ENCODE measurements around the gene SPATA31C1.
"Not testable (repeated sequence)": the region's sequence is repeated elsewhere in the genome, so short reads cannot be mapped to it uniquely, and the experiment has no call there.

SPATA31C1 gene

GRCh38 chr9:87886210-87886932 lies 31.4 kb upstream of the SPATA31C1 start:
- no peak for DNase-seq (ENCODE audit: low read depth in 2 of 3, low spot score in 2 of 3)

GRCh38 chr9:87886933-87887505 lies 30.7 kb upstream of the SPATA31C1 start:
- no peak for DNase-seq (ENCODE audit: low read depth in 2 of 3, low spot score in 2 of 3)

- DNase-seq (ENCODE audit: low read depth in 2 of 3, low spot score in 2 of 3), result no peak
Measured at GRCh38 chr9:87887661-87888480, 29.9 kb upstream of the SPATA31C1 start.

DNA sequence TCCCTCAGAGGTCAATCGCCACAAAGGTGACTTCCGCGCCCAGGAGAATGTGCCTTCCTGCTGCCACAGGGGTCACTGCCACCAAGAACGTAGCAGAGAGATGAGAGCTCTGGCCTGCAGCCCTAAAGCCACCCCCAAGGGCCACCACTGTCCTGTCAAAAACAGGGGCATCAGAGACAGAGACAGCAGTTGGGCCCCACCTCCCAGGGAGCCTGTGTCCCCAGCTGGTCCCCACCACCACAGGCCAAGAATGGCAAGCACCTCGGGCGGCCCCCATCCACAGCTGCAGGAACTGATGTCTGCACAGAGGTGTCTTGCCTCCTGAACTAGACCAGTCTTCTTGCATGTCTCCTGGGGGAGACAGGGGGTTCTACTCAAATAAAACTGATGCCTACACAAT lies 29.3 kb upstream of the SPATA31C1 start:
- no peak for DNase-seq (ENCODE audit: low read depth in 2 of 3, low spot score in 2 of 3)

DNA sequence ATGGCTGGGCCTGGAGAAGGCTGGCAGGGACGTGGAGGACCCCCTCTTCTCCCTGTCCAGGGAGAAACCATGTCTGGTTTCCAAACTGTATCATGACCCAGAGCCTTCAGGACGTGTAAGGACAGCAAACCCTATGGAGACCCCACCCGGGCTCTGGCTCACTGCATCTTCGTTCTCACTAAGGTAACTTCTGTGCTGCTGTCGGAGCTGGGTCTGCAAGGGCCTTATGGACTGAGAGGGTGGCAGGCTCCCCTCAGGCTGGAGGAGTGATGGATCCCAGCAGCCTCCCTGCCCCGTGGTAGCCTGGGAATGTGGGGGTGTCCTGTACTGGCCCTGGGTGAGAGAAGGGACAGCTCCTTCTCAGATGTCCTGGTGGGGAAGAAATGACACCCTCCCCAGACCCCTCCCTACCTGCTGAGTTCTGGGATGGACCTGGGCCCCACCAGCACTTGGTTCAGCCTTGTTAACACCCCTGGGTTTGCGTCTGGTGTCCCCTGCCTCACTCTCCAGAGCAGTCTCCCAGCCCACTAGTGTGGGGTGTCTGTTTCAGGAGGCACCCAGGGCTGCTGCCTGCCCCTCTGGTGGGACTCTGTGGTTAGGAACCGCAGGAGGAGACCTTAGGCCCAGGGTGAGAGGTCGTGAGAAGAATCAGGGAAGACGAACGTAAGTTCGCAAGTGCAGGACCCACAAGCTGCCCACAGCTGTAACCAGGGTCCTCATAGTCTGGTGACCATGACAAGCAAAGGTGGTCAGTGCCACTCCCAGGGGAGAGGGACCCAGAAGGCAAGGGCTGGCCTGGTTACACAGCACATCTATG lies 28.5 kb upstream of the SPATA31C1 start:
- DNase-seq (ENCODE audit: low read depth in 2 of 3, low spot score in 2 of 3), result no peak

- DNase-seq (ENCODE audit: low read depth in 2 of 3, low spot score in 2 of 3), result no peak
Measured at GRCh38 chr9:87889882-87890252, 27.9 kb upstream of the SPATA31C1 start.

DNA sequence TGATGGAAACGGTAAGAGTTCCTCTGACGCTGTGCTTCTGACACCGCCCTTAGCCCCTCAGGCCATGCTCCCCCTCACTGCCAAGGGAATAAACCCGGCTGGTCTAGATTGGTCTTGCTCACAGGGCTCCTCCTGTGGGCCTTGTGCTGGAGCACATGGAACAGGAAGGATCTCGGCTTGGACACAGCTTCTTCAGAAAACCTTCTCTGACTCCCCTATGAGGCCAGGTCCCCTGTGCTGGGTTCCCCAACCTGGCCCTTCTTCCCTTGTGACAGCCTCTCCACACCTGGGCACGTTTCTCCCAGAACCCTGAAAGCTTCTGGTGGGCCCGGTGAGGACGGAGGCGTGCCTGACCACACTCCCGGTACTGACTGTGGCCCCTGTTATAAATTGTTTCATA lies 26.9 kb upstream of the SPATA31C1 start:
- no peak for DNase-seq (ENCODE audit: low read depth in 2 of 3, low spot score in 2 of 3)

DNA sequence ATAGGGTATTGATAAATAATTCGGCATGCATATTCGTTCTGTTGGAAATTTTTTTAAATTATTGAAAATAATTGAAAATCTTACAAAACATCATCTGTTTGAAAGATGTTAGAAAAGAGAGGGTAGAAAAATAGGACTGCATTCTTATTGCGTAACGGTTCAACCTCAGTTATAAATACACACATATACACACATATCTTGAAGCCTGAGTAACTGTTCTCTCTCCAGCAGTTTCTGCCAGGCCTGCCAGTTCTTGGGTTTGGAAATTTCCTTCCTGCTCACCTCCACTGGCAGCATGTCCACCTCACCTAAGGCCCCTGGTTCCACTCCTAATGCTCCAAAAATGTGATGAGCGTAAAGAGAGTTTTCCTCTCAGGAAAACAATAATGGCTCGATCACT lies 26.0 kb upstream of the SPATA31C1 start:
- no peak for DNase-seq (ENCODE audit: low read depth in 2 of 3, low spot score in 2 of 3)

GRCh38 chr9:87892956-87893355 lies 24.8 kb upstream of the SPATA31C1 start:
- DNase-seq (ENCODE audit: low read depth in 2 of 3, low spot score in 2 of 3), result no peak

DNA sequence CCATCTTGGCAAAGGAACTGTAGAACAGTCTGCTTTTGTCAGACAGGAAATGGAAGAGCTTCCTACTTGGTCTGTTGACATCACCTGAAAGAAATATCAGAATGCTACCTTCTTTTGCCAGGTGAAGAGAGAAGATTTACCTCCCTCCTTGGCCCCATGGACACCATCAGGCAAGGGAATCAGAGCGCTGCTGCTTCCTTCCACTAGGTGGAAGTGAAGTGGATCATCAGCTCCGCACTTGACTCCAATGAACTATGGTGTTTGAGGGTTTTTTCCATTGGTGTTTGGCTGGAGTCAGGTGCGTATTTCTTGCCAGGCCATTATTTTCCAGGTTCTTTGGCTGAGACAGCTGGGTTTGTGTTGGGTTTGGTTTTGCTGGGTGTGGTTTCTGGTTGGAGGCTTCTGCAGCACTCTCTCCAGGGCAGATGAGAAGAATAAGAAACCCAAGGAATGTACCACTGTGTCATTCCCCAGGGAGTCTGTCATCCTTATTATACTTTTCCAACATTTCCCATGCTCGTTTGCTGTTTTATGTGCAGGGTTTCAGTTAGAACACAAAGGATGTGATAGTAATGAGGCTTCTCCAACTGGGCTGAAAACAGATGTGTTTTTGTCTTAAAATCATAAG lies 22.6 kb upstream of the SPATA31C1 start:
- DNase-seq (ENCODE audit: low read depth in 2 of 3, low spot score in 2 of 3), result no peak

DNA sequence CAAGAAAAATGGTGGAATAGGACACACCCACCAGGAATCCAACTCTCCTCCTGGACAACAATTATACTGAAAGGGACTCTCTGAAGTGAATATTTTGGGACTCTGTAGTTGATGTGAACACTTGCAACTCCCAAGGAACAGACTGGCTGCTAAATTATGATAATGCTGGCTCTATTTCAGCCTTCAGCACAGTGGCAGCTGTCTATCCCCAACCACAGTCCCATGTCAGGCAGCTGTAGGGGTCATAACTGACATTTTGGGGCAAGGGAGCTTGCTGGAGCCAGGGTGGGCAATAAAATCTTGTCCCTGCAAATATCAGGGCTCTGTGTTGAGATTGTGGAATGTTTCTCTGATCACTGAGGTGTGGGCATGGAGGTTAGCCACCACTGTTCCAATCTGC lies 20.9 kb upstream of the SPATA31C1 start:
- no peak for DNase-seq (ENCODE audit: low read depth in 2 of 3, low spot score in 2 of 3)

GRCh38 chr9:87898151-87898550 lies 19.6 kb upstream of the SPATA31C1 start:
- no peak for DNase-seq (ENCODE audit: low read depth in 2 of 3, low spot score in 2 of 3)

DNA sequence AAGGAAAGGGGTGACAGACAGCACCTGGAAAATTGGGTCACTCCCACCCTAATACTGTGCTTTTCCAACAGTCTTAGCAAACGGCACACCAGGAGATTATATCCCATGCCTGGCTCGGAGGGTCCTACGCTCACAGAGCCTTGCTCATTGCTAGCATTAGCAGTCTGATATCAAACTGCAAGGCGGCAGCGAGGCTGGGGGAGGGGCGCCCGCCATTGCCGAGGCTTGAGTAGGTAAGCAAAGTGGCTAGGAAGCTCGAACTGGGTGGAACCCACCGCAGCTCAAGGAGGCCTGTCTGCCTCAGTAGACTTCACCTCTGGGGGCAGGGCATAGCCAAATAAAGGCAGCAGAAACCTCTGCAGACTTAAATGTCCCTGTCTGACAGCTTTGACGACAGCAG lies 15.4 kb upstream of the SPATA31C1 start:
- not testable (repeated sequence) for DNase-seq (ENCODE audit: low read depth in 2 of 3, low spot score in 2 of 3)

- DNase-seq (ENCODE audit: low read depth in 2 of 3, low spot score in 2 of 3), result no peak
Measured at GRCh38 chr9:87909310-87910041, 8.3 kb upstream of the SPATA31C1 start.

DNA sequence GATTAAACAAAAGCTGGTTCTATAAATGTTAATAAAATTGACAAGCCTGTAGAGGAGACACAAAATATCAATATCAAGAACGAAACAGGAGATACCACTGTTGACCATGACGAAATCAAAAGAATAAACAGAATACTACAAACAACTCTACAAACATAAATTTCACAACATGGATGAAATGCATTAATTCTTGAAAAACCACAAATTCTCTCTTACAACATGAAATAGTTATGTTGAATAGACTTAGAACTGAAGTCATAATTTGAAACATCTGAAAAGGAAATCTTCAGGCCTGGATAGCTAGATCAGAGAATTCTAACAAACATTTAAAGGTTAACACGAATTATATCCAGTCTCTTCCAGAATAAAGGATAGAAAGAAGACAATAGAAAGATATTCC lies 6.9 kb upstream of the SPATA31C1 start:
- no peak for DNase-seq (ENCODE audit: low read depth in 2 of 3, low spot score in 2 of 3)

DNA sequence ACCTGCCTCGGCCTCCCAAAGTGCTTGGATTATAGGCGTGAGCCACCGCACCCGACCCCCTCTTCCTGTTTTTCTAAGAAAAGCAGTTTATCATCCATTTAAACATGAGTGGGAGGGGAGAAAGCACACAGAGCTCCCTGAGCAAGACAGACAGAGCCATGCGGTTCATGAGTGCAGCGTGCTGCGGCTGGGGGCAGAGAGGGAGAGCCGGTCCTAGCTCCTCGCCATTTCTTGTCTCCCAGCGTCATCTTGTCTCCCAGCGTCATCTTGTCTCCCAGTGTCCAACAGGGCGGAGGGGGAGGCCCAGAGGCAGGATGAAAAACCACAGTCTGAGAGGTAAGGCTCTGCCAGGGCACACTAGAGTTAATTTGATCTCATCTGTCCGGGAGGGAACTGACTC lies 1.3 kb downstream of the SPATA31C1 start:
- not testable (repeated sequence) for DNase-seq (ENCODE audit: low read depth in 2 of 3, low spot score in 2 of 3)

DNA sequence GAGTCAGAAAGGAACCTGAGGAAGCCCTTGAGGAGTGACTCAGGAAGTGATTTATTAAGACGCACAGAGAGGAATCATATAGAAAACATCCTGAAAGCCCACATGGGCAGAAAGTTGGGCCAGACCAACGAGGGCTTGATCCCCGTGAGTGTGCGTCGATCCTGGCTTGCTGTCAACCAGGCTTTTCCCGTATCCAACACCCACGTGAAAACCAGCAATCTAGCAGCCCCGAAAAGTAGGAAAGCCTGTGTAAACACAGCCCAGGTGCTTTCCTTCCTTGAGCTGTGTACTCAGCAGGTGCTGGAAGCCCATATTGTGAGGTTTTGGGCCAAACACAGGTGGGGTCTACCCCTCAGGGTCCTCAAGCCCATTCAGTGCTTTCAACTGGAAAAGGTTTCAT lies 3.8 kb downstream of the SPATA31C1 start:
- DNase-seq (ENCODE audit: low read depth in 2 of 3, low spot score in 2 of 3), result not testable (repeated sequence)

- not testable (repeated sequence) for DNase-seq (ENCODE audit: low read depth in 2 of 3, low spot score in 2 of 3)
Measured at GRCh38 chr9:87923012-87923411, 5.2 kb downstream of the SPATA31C1 start.

DNA sequence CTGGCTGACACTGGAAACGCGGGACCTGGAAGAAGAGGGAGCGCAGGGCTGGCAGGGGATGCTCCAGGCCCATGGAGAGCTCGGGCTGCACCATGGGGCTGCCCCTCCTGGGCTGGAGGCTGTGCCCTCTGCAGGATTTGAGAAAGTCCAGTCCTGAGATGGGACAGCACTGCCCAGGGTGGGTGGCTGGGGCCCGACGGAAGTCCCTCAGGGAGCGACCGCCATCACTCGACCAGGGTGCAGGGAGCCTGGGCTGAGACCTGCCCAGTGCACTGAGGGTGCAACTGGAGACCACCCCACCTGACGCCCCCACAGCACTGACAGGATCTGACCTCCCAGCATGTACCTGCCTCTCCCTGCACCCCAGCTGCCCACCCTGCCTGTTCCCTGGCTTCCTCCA lies 7.1 kb downstream of the SPATA31C1 start:
- not testable (repeated sequence) for DNase-seq (ENCODE audit: low read depth in 2 of 3, low spot score in 2 of 3)

DNA sequence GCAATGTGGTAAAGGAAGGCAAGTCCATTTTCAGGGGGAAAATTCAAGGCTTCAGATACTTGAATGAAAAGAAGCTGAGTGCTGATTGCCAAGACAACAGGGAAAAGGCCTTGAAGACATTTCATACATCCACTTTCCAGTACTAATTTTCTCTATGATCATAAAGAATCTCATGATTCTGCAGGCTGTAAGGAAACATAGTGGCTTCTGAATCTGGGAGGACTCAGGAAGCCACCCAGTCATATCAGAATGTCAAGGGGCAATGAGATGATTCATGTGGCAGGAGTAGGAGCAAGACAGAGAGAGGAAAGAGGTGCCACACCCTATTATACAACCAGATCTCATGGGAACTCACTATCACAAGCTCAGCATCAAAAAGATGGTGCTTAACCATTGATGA lies 11.4 kb downstream of the SPATA31C1 start:
- not testable (repeated sequence) for DNase-seq (ENCODE audit: low read depth in 2 of 3, low spot score in 2 of 3)

Measured in activated CD8-positive, alpha-beta memory T cell treated with anti-CD3 and anti-CD28 coated beads for 48 hours (primary cell).